Neural crest cell (in vitro differentiated cells): ENCODE results near the gene PRTFDC1. TPM values are rescaled to one million over a fixed set of nuclear protein-coding genes. Genes with fewer than 3 reads are reported as not detected.

Experiments
- DNase-seq: peaks from one replicate; pipeline ENCODE4 v3.0.0; 2021; ENCODE audit warnings: low read depth, mixed read lengths, low spot score
- H3K27ac Mint-ChIP-seq: one replicate; pipeline ENCODE4 v1.8.0; 2021; ENCODE audit warnings: mild to moderate bottlenecking, mixed read lengths; ENCODE audit not compliant: unreplicated experiment
- H3K27me3 Mint-ChIP-seq: 2 replicates; pipeline ENCODE4 v1.8.0; 2021; ENCODE audit warnings: low read depth, mild to moderate bottlenecking, mixed read lengths
- H3K36me3 Mint-ChIP-seq: 2 replicates; pipeline ENCODE4 v1.8.0; 2021; ENCODE audit warnings: low read depth, mild to moderate bottlenecking, mixed read lengths
- H3K4me1 Mint-ChIP-seq: 2 replicates; pipeline ENCODE4 v1.8.0; 2021; ENCODE audit warnings: mixed read lengths
- H3K4me3 Mint-ChIP-seq: one replicate; pipeline ENCODE4 v1.8.0; 2021; ENCODE audit warnings: mild to moderate bottlenecking, mixed read lengths
- H3K9me3 Mint-ChIP-seq: 2 replicates; pipeline ENCODE4 v1.8.0; 2021; ENCODE audit warnings: mixed read lengths
- total RNA-seq: library from RNA; stranded (reverse); gene quantifications from 2 replicates; pipeline ENCODE4 v1.2.1, GENCODE V29; 2021
- TF ChIP-seq, protein P1 (sequence below): fragments of 200-600 bp; sonication (generic); conservative IDR thresholded peaks from 2 replicates; pipeline ENCODE4 v1.5.0; 2021; ENCODE audit warnings: antibody characterized with exemption, mild to moderate bottlenecking

PRTFDC1 gene
- total RNA-seq, 1 donor from 2014 or later: 26.7 TPM

DNA sequence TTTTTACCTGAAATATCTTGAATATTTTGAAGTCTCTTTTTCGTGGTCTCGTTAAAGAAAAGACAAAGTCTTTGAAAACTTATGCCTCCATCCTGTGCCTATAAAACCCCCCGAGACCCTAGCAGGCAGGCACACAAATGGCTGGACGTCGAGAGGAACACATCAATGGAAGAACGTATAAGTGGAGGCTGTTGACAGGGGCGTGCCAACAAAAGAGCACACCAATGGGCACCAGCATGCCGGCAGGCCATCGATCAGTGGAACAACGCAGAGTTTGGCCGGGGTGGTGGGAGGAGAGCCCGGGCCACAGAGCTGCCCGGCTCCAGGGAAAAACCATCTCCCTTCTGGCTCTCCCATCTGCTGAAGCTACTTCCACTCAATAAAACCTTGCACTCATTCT, 38.9 kb upstream of the PRTFDC1 start:
- TF ChIP-seq, protein P1, sequence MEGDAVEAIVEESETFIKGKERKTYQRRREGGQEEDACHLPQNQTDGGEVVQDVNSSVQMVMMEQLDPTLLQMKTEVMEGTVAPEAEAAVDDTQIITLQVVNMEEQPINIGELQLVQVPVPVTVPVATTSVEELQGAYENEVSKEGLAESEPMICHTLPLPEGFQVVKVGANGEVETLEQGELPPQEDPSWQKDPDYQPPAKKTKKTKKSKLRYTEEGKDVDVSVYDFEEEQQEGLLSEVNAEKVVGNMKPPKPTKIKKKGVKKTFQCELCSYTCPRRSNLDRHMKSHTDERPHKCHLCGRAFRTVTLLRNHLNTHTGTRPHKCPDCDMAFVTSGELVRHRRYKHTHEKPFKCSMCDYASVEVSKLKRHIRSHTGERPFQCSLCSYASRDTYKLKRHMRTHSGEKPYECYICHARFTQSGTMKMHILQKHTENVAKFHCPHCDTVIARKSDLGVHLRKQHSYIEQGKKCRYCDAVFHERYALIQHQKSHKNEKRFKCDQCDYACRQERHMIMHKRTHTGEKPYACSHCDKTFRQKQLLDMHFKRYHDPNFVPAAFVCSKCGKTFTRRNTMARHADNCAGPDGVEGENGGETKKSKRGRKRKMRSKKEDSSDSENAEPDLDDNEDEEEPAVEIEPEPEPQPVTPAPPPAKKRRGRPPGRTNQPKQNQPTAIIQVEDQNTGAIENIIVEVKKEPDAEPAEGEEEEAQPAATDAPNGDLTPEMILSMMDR: no peak
- H3K36me3 Mint-ChIP-seq: no peaks in the 10 kb centered on the region
- H3K27ac Mint-ChIP-seq: peak overlapping the region; percentile 3
- H3K9me3 Mint-ChIP-seq: no peaks in the 10 kb centered on the region
- no peak for DNase-seq
- H3K4me1 Mint-ChIP-seq: peaks cover 4% of the 10 kb centered on the region
- no peaks in the 10 kb centered on the region for H3K27me3 Mint-ChIP-seq
- H3K4me3 Mint-ChIP-seq: no peak overlapping the region

DNA sequence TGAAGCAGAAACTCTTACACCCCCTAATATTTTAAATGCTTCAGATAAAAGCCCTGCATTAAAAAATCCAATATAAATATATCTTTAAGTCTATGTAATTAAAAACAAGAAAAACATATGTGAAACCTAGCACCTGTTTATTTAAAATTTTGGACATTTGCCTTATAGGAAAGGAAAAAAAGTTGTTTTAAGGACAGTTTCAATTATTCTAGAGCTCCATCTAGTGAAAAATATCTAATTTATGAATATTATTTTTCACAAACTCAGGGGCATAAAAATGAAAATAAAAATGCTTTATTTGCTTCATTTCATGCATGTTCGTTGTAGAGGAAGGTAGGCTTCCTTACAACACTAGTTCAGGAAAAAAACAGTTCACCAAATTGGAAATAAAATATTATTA, 37.5 kb upstream of the PRTFDC1 start:
- H3K4me3 Mint-ChIP-seq: no peak overlapping the region
- DNase-seq: no peak
- H3K4me1 Mint-ChIP-seq: peaks cover 4% of the 10 kb centered on the region
- no peak overlapping the region for H3K27ac Mint-ChIP-seq
- no peaks in the 10 kb centered on the region for H3K36me3 Mint-ChIP-seq
- H3K9me3 Mint-ChIP-seq: no peaks in the 10 kb centered on the region
- TF ChIP-seq, protein P1: no peak
- H3K27me3 Mint-ChIP-seq: no peaks in the 10 kb centered on the region

DNA sequence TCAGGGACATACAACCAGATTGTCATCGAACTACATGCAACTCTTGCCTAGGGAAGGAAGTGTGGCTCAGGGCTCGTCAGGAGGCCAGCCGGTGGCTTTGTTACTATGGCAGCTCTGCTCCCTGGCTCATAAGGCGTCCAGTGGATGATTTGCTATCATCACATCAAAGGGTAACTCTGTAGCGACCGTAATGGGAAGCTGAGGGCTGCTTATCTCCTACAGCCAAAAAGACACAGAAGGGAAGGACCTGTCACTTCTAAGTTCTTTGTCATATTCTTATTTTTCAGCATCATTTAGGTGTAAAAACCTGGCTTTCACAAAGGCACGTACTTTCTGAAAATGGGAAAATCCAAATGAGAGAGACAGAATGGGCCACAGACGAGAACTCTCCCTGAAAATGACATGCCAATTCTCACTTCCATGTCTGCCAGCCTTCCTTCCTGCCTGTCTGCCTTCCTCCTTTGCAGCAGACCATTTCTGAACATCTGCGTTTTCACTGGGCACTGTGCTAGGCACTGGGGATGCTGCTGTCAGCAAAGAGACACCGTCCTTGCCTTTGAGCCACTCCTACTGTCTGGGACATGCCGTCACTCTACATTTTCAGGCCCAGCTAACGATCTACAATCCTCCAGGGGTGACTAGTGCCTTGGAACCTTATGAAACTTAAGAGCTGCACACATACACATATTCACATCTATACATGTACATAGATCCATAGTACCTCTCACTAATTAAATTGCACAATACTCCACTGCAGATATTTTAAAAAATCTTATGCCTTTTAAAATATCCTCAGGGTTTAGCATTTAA, 36.6 kb upstream of the PRTFDC1 start:
- Mint-ChIP-seq H3K4me1 (peaks cover 4% of the 10 kb centered on the region), H3K36me3 (no peaks in the 10 kb centered on the region), H3K27me3 (no peaks in the 10 kb centered on the region), H3K4me3 (no peak overlapping the region), H3K9me3 (no peaks in the 10 kb centered on the region), H3K27ac (no peak overlapping the region)
- TF ChIP-seq, protein P1: no peak
- no peak for DNase-seq

DNA sequence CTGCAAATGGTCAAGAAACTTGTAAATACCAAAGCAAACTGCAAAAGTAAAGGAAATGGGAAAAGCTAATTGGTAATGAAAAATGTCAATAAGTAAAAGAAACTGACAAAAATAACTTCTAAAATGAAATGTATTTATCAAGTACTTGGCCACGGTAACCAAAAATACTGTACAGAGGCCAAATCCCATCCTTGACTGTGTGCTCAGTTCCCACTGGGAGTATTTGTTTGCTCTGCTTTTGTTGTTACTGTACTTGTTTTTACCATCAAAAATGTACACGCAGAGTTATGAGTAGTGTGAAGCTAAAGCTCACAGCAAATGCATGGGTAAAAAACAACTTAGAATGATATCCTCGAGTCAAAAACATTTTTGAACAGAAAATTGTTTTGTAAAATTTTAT, 32.5 kb upstream of the PRTFDC1 start:
- TF ChIP-seq, protein P1: no peak
- no peak overlapping the region for H3K4me3 Mint-ChIP-seq
- H3K4me1 Mint-ChIP-seq: peaks cover 8% of the 10 kb centered on the region
- DNase-seq: no peak
- H3K9me3 Mint-ChIP-seq: peaks cover 3% of the 10 kb centered on the region
- H3K36me3 Mint-ChIP-seq: peaks cover 3% of the 10 kb centered on the region
- H3K27me3 Mint-ChIP-seq: no peaks in the 10 kb centered on the region
- H3K27ac Mint-ChIP-seq: no peak overlapping the region

DNA sequence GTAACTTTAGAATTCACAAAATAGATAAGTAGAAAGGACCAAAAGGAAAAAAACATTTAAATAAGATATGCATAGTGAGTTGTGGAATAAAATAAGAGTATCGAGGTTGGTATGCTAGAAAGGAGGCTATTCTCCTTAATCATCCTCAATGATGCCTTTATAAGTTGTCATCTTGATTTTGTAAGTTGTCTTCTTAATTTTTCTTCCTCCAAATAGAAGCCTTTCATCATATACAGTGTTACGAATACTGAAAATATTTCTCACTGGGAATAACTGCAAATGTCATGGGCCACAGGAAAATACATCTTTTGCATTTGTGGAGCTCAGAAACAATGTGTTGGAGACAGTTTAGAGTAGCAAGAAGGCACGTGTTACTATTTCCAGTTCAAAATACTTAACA, 31.5 kb upstream of the PRTFDC1 start:
- DNase-seq: no peak
- Mint-ChIP-seq H3K4me1 (peaks cover 8% of the 10 kb centered on the region), H3K27me3 (no peaks in the 10 kb centered on the region), H3K27ac (no peak overlapping the region), H3K9me3 (peaks cover 3% of the 10 kb centered on the region), H3K36me3 (peaks cover 3% of the 10 kb centered on the region), H3K4me3 (no peak overlapping the region)
- TF ChIP-seq, protein P1: no peak
